Right lobe of liver (tissue), 4 donors: ENCODE measurements around the gene AMBRA1.

Source experiments
- POLR2A ChIP-seq: fragments of 450-650 bp; IDR thresholded peaks from one replicate; pipeline ENCODE4 v1.6.1; 2017; ENCODE audit warnings: antibody characterized with exemption, mild to moderate bottlenecking
- TF ChIP-seq, protein P1 (sequence below), 4 donors: fragments of 200-600 bp in 3 of 4; fragments of 450-650 bp in 1 of 4; IDR thresholded peaks; one replicate each; pipeline versions ENCODE4 v1.5.1 to v1.8.0; 2016 to 2022; ENCODE audit warnings: antibody characterized with exemption in 4 of 4, mild to moderate bottlenecking in 2 of 4
- donor health status: DM: no; HTN: no; CAD: no.
- donor health status: DM: no; HTN: no; CAD: no.
- donor health status: DM: no; HTN: yes; CAD: no.

DNA sequence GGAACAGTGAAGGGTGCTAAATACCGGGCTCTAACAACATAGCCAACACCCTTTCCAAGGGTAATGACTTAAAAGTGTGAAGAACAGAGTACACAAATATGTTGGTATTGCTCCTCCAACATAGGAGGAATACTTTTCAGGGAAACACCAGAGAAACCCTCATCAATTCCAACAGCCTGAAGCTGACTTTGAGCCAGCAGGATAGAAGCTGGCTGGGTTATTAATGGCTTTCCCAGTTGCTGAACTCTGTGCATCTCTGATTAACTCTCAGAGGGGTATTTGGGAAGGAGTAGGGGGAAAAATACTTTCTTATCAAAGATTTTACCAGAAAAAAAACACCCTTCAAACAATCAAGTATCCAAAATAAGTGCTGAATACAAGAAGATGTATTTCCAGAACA lies 95.6 kb downstream of the AMBRA1 start:
- TF ChIP-seq, protein P1, sequence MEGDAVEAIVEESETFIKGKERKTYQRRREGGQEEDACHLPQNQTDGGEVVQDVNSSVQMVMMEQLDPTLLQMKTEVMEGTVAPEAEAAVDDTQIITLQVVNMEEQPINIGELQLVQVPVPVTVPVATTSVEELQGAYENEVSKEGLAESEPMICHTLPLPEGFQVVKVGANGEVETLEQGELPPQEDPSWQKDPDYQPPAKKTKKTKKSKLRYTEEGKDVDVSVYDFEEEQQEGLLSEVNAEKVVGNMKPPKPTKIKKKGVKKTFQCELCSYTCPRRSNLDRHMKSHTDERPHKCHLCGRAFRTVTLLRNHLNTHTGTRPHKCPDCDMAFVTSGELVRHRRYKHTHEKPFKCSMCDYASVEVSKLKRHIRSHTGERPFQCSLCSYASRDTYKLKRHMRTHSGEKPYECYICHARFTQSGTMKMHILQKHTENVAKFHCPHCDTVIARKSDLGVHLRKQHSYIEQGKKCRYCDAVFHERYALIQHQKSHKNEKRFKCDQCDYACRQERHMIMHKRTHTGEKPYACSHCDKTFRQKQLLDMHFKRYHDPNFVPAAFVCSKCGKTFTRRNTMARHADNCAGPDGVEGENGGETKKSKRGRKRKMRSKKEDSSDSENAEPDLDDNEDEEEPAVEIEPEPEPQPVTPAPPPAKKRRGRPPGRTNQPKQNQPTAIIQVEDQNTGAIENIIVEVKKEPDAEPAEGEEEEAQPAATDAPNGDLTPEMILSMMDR (IDR thresholded peaks at IDR 0.05) = no peak
- TF ChIP-seq POLR2A = no peak
